MM.1S (cell line): Measurements from ENCODE around the gene GPX4.

Experiments used
- DNase-seq: peaks from one replicate; pipeline ENCODE4 v3.0.0-alpha.2; 2015
- H2AFZ ChIP-seq: fragments of 300-600 bp; sonication (generic); 2 replicates; pipeline ENCODE4 v1.6.0; 2016; ENCODE audit warnings: antibody characterized with exemption, low read length
- H3F3A ChIP-seq: fragments of 300-600 bp; sonication (generic); 2 replicates; pipeline ENCODE4 v1.6.1; 2016; ENCODE audit warnings: mild to moderate bottlenecking, antibody characterized with exemption, low read length, moderate library complexity, mixed read lengths; ENCODE audit not compliant: insufficient read depth
- H3K27ac ChIP-seq: fragments of 300-600 bp; sonication (generic); 2 replicates; pipeline ENCODE4 v1.5.1; 2016; ENCODE audit warnings: mild to moderate bottlenecking, low read length
- H3K27me3 ChIP-seq: fragments of 300-600 bp; sonication (generic); replicated peaks from 2 replicates; pipeline ENCODE4 v1.6.0; 2016; ENCODE audit warnings: low read length; ENCODE audit not compliant: insufficient read depth
- H3K36me3 ChIP-seq: fragments of 300-600 bp; sonication (generic); replicated peaks from 2 replicates; pipeline ENCODE4 v1.6.1; 2016; ENCODE audit warnings: mild to moderate bottlenecking, low read length, mixed read lengths; ENCODE audit not compliant: insufficient read depth
- H3K4me1 ChIP-seq: fragments of 300-600 bp; sonication (generic); 2 replicates; pipeline ENCODE4 v1.6.1; 2016; ENCODE audit warnings: low read length, mixed read lengths
- H3K4me2 ChIP-seq: fragments of 300-600 bp; sonication (generic); 2 replicates; pipeline ENCODE4 v1.6.0; 2016; ENCODE audit warnings: low read depth, low read length
- H3K4me3 ChIP-seq: fragments of 300-600 bp; sonication (generic); 2 replicates; pipeline ENCODE4 v1.5.1; 2016; ENCODE audit warnings: low read length, mixed read lengths
- H3K79me2 ChIP-seq: fragments of 300-600 bp; sonication (generic); 2 replicates; pipeline ENCODE4 v1.6.1; 2016; ENCODE audit warnings: mixed run types, low read length, mixed read lengths
- H3K9ac ChIP-seq: fragments of 300-600 bp; sonication (generic); 2 replicates; pipeline ENCODE4 v1.6.1; 2016; ENCODE audit warnings: low read length, mixed read lengths
- H3K9me2 ChIP-seq: fragments of 300-600 bp; sonication (generic); replicated peaks from 2 replicates; pipeline ENCODE4 v1.6.1; 2016; ENCODE audit warnings: mild to moderate bottlenecking, low read length, mixed read lengths; ENCODE audit not compliant: insufficient read depth
- H3K9me3 ChIP-seq: fragments of 300-600 bp; sonication (generic); replicated peaks from 2 replicates; pipeline ENCODE4 v1.6.1; 2016; ENCODE audit warnings: mild to moderate bottlenecking, low read length, mixed read lengths; ENCODE audit not compliant: insufficient read depth
- H4K20me1 ChIP-seq: fragments of 300-600 bp; sonication (generic); 2 replicates; pipeline ENCODE4 v1.6.1; 2016; ENCODE audit warnings: mild to moderate bottlenecking, low read length, moderate library complexity, mixed read lengths; ENCODE audit not compliant: insufficient read depth
- CTCF ChIP-seq: fragments of 300-600 bp; sonication (generic); IDR thresholded peaks from 2 replicates; pipeline ENCODE4 v1.5.1; 2016; ENCODE audit warnings: antibody characterized with exemption, low read length, mixed read lengths
- EZH2 ChIP-seq: fragments of 300-600 bp; sonication (generic); optimal IDR thresholded peaks from 2 replicates; pipeline ENCODE3; 2017; ENCODE audit warnings: low read depth, mild to moderate bottlenecking, antibody characterized with exemption, low read length, mixed read lengths
- EZH2phosphoT487 ChIP-seq: fragments of 300-600 bp; sonication (generic); IDR thresholded peaks from 2 replicates; pipeline ENCODE4 v1.6.1; 2018; ENCODE audit warnings: antibody characterized with exemption, low read length

The GPX4 gene

GRCh38 chr19:1080360-1081161, 23.2 kb upstream of the GPX4 start:
- H4K20me1 ChIP-seq: 0 out of 2 replicates have a peak, but pooled peaks cover 4% of the 10 kb centered on the region
- H3K27ac ChIP-seq: no peak overlapping the region
- no peaks in the 10 kb centered on the region for H3K27me3 ChIP-seq
- peaks cover 19% of the 10 kb centered on the region for H3K4me1 ChIP-seq
- TF ChIP-seq CTCF (no peak), EZH2 (no peak), EZH2phosphoT487 (no peak)
- H3F3A ChIP-seq: peaks cover 40% of the 10 kb centered on the region
- H3K4me3 ChIP-seq: no peak overlapping the region
- H2AFZ ChIP-seq: no peak overlapping the region
- no peaks in the 10 kb centered on the region for H3K9me2 ChIP-seq
- H3K9me3 ChIP-seq: no peaks in the 10 kb centered on the region
- H3K9ac ChIP-seq: no peak overlapping the region
- H3K4me2 ChIP-seq: no peak overlapping the region
- H3K79me2 ChIP-seq: peaks cover 62% of the 10 kb centered on the region
- DNase-seq: no peak
- H3K36me3 ChIP-seq: peaks cover 26% of the 10 kb centered on the region

- 0 out of 2 replicates have a peak, but pooled peaks cover 4% of the 10 kb centered on the region for H4K20me1 ChIP-seq
- no peak for DNase-seq
- peaks cover 34% of the 10 kb centered on the region for H3K36me3 ChIP-seq
- peaks cover 39% of the 10 kb centered on the region for H3F3A ChIP-seq
- H3K4me2 ChIP-seq: no peak overlapping the region
- H3K9me3 ChIP-seq: no peaks in the 10 kb centered on the region
- H3K4me1 ChIP-seq: peaks cover 11% of the 10 kb centered on the region
- H3K27me3 ChIP-seq: no peaks in the 10 kb centered on the region
- no peak overlapping the region for H3K4me3 ChIP-seq
- no peak overlapping the region for H2AFZ ChIP-seq
- no peak for TF ChIP-seq EZH2
- H3K9me2 ChIP-seq: no peaks in the 10 kb centered on the region
- no peak overlapping the region for H3K9ac ChIP-seq
- no peak overlapping the region for H3K27ac ChIP-seq
- H3K79me2 ChIP-seq: peaks cover 66% of the 10 kb centered on the region
These were observed 22.3 kb upstream of the GPX4 start for GRCh38 chr19:1081301-1082164.

- Histone ChIP-seq H3F3A (peaks cover 37% of the 10 kb centered on the region), H3K36me3 (peaks cover 34% of the 10 kb centered on the region), H2AFZ (no peak overlapping the region), H3K4me3 (no peak overlapping the region), H3K9ac (no peak overlapping the region), H3K9me3 (no peaks in the 10 kb centered on the region), H3K27me3 (no peaks in the 10 kb centered on the region), H4K20me1 (0 out of 2 replicates have a peak, but pooled peaks cover 4% of the 10 kb centered on the region), H3K27ac (no peak overlapping the region), H3K4me2 (no peak overlapping the region), H3K4me1 (peaks cover 5% of the 10 kb centered on the region), H3K79me2 (peaks cover 67% of the 10 kb centered on the region), H3K9me2 (no peaks in the 10 kb centered on the region)
- no peak for DNase-seq
- TF ChIP-seq EZH2 (no peak), EZH2phosphoT487 (no peak), CTCF (no peak)
These were observed 21.4 kb upstream of the GPX4 start for GRCh38 chr19:1082165-1082927.
